GM12878 (cell line): Measurements from ENCODE around the gene LRRC41. TPM values are rescaled to one million over a fixed set of nuclear protein-coding genes. Genes with fewer than 3 reads are reported as not detected.
A peak's percentile ranks its signal among the peaks of the same experiment; 100 is the strongest.

Experiments
- ATAC-seq: fragments of 200-7000 bp; cut with Tn5 transposase; 3 replicates; pipeline ENCODE4 v1.9.1; 2020; ENCODE audit warnings: mild to moderate bottlenecking, moderate library complexity
- BruUV-seq: library from RNA; stranded (reverse); fragments of 400-500 nt; replicated peaks from 2 replicates; lab custom pipeline; 2021; lab: Mats Ljungman, UMichigan
- CTCF ChIA-PET: fragments of 300-600 bp; sonication (Branson Sonifier 250); formaldehyde crosslinking; extraction: SDS; loops from one replicate; lab custom pipeline; 2021; ENCODE audit warnings: inconsistent platforms; lab: Yijun Ruan, JAX
- POLR2A ChIA-PET: fragments of 350-600 bp; formaldehyde crosslinking; extraction: SDS; loops from one replicate; lab custom pipeline; 2021; ENCODE audit warnings: inconsistent platforms; lab: Charles Lee
- RAD21 ChIA-PET: fragments of 300-600 bp; sonication (Branson Sonifier 250); formaldehyde crosslinking; loops from one replicate; lab custom pipeline; 2023; ENCODE audit warnings: antibody characterized with exemption; ENCODE audit not compliant: unreplicated experiment; lab: Charles Lee
- SMC1A ChIA-PET: fragments of 300-600 bp; sonication (Branson Sonifier 250); formaldehyde crosslinking; loops from one replicate; lab custom pipeline; 2023; ENCODE audit not compliant: unreplicated experiment, uncharacterized antibody; lab: Charles Lee
- DNase-seq: peaks from one replicate; pipeline ENCODE4 v3.0.0-alpha.2; 2011; ENCODE audit warnings: low read depth, low spot score
- FAIRE-seq: peaks from 3 replicates; lab custom pipeline; 2011; peaks lifted over from hg19 to GRCh38; lab: Jason Lieb, UNC
- H2AFZ ChIP-seq: 2 replicates; pipeline ENCODE4 v1.6.0; 2011; ENCODE audit warnings: low read depth, low read length, control low read depth; ENCODE audit not compliant: control insufficient read depth
- H3K27ac ChIP-seq: 2 replicates; pipeline ENCODE4 v1.5.1; 2011; ENCODE audit warnings: control low read depth; ENCODE audit not compliant: control insufficient read depth, insufficient read depth
- H3K27me3 ChIP-seq, 2 experiments: replicated peaks in 1 of 2; 2 replicates each; pipeline versions ENCODE4 v1.6.0 to v1.6.1; 2011; ENCODE audit warnings: low read length in 1 of 2; ENCODE audit not compliant: control insufficient read depth in 2 of 2, insufficient read depth in 2 of 2
- H3K36me3 ChIP-seq, 2 experiments: 2 replicates each; pipeline ENCODE4 v1.5.1; 2011; ENCODE audit warnings: low read length in 1 of 2; ENCODE audit not compliant: control insufficient read depth in 2 of 2, insufficient read depth in 2 of 2
- H3K4me1 ChIP-seq: 2 replicates; pipeline ENCODE4 v1.6.1; 2011; ENCODE audit warnings: mild to moderate bottlenecking, low read length, moderate library complexity, mixed read lengths; ENCODE audit not compliant: control insufficient read depth, insufficient read depth
- H3K4me2 ChIP-seq: 2 replicates; pipeline ENCODE4 v1.6.0; 2011; ENCODE audit warnings: control low read depth; ENCODE audit not compliant: control insufficient read depth, insufficient read depth
- H3K4me3 ChIP-seq: fragments of 200-600 bp; sonication (generic); 2 replicates; pipeline ENCODE4 v1.5.1; 2016
- H3K79me2 ChIP-seq: 2 replicates; pipeline ENCODE4 v1.6.0; 2011; ENCODE audit warnings: low read length; ENCODE audit not compliant: control insufficient read depth, insufficient read depth
- H3K9ac ChIP-seq: 2 replicates; pipeline ENCODE4 v1.8.0; 2011; ENCODE audit warnings: low read length, control low read depth, mixed read lengths; ENCODE audit not compliant: control insufficient read depth, insufficient read depth
- H3K9me3 ChIP-seq: replicated peaks from 3 replicates; pipeline ENCODE4 v1.5.1; 2011; ENCODE audit warnings: mild to moderate bottlenecking, low read length; ENCODE audit not compliant: control insufficient read depth, insufficient read depth
- H4K20me1 ChIP-seq: 2 replicates; pipeline ENCODE4 v1.6.0; 2011; ENCODE audit not compliant: control insufficient read depth, insufficient read depth
- BACH1 ChIP-seq: fragments of 450-650 bp; IDR thresholded peaks from 2 replicates; pipeline ENCODE4 v1.6.1; 2017; ENCODE audit warnings: mild to moderate bottlenecking, borderline replicate concordance
- GATAD2B ChIP-seq: fragments of 450-650 bp; conservative IDR thresholded peaks from 2 replicates; pipeline ENCODE4 v1.6.1; 2017; ENCODE audit warnings: low read depth, mild to moderate bottlenecking, moderate library complexity
- HCFC1 ChIP-seq: fragments of 150-350 bp; IDR thresholded peaks from 2 replicates; pipeline ENCODE4 v1.6.1; 2014; ENCODE audit warnings: low read length
- KDM1A ChIP-seq: fragments of 200-600 bp; sonication (generic); IDR thresholded peaks from 2 replicates; pipeline ENCODE4 v1.6.1; 2016; ENCODE audit warnings: borderline replicate concordance
- KLF5 ChIP-seq: fragments of 450-650 bp; IDR thresholded peaks from 2 replicates; pipeline ENCODE4 v1.6.1; 2014; ENCODE audit warnings: mild to moderate bottlenecking; ENCODE audit not compliant: partially characterized antibody
- MYB ChIP-seq: fragments of 150-350 bp; IDR thresholded peaks from 2 replicates; pipeline ENCODE4 v1.6.1; 2014; ENCODE audit warnings: mild to moderate bottlenecking, low read depth, low read length, borderline replicate concordance
- NFYB ChIP-seq: IDR thresholded peaks from 2 replicates; pipeline ENCODE4 v1.6.1; 2011; ENCODE audit warnings: low read depth, mild to moderate bottlenecking, low read length, improper control_type of control experiment, moderate library complexity; ENCODE audit not compliant: insufficient read depth
- NR2F1 ChIP-seq: fragments of 450-650 bp; conservative IDR thresholded peaks from 2 replicates; pipeline ENCODE4 v1.6.1; 2017; ENCODE audit warnings: mild to moderate bottlenecking
- NRF1 ChIP-seq: conservative IDR thresholded peaks from 2 replicates; pipeline ENCODE4 v1.6.1; 2011; ENCODE audit warnings: mild to moderate bottlenecking, low read depth, low read length, improper control_type of control experiment
- PAX5 ChIP-seq: IDR thresholded peaks from 2 replicates; pipeline ENCODE4 v1.6.1; 2011; ENCODE audit warnings: low read depth, low read length, borderline replicate concordance
- PAX8 ChIP-seq: fragments of 450-650 bp; IDR thresholded peaks from 2 replicates; pipeline ENCODE4 v1.6.1; 2017; ENCODE audit warnings: mild to moderate bottlenecking, moderate library complexity
- PML ChIP-seq: IDR thresholded peaks from 2 replicates; pipeline ENCODE4 v1.6.1; 2012; ENCODE audit warnings: low read length, inconsistent platforms
- POLR2A ChIP-seq: IDR thresholded peaks from 2 replicates; pipeline ENCODE4 v1.6.1; 2011; ENCODE audit warnings: low read depth, mild to moderate bottlenecking, low read length
- POLR2AphosphoS5 ChIP-seq: IDR thresholded peaks from 2 replicates; pipeline ENCODE4 v1.6.1; 2011; ENCODE audit warnings: mild to moderate bottlenecking, low read length, inconsistent platforms
- POU2F2 ChIP-seq: IDR thresholded peaks from 3 replicates; pipeline ENCODE4 v1.6.1; 2011; ENCODE audit warnings: low read depth, mild to moderate bottlenecking, low read length, borderline replicate concordance
- RUNX3 ChIP-seq: IDR thresholded peaks from 2 replicates; pipeline ENCODE4 v1.6.1; 2012; ENCODE audit warnings: low read length, inconsistent platforms
- TBL1XR1 ChIP-seq: IDR thresholded peaks from 2 replicates; pipeline ENCODE4 v1.6.1; 2012; ENCODE audit warnings: low read depth, low read length, improper control_type of control experiment
- WGBS: methylation state at CpG from one replicate; pipeline ENCODE4 v1.1.6; 2016; ENCODE audit warnings: low lambda C conversion rate; ENCODE audit not compliant: insufficient replicate concordance, insufficient coverage; ENCODE audit errors: missing lambda C conversion rate; 5-methylcytosine and 5-hydroxymethylcytosine counted together
- in situ Hi-C: fragments of 300-500 bp; cut with MboI; formaldehyde crosslinking; loops from 9 replicates; pipeline ENCODE4 v1.14.3; 2018; ENCODE audit warnings: mixed read lengths
- intact Hi-C: fragments of 100-400 bp; cut with micrococcal nuclease; formaldehyde crosslinking; loops from one replicate; pipeline ENCODE4 v1.14.2; 2022; ENCODE audit not compliant: unreplicated experiment
- polyA plus RNA-seq, 11 experiments: library from polyadenylated mRNA; depleted of rRNA in 4 of 11; unstranded in 6 of 11; stranded (reverse) in 5 of 11; fragments of >200 nt; fragmentation: Nextera tagmentation in 4 of 11; fragmentation: Illumina TruSeq in 1 of 11; extraction: Ambion mirVana in 4 of 11; extraction: Trizol in 1 of 11; gene quantifications; 1 replicate in 1 of 11; 2 replicates in 10 of 11; pipeline versions ENCODE4 v1.2.1 to v1.2.3, GENCODE V29; 2011 to 2016; ENCODE audit warnings: inconsistent platforms in 2 of 11, missing spikeins in 2 of 11, low read depth in 1 of 11
- total RNA-seq, 4 experiments: library from RNA; depleted of rRNA in 3 of 4; stranded (reverse); fragments of >200 nt in 3 of 4; fragmentation: Illumina TruSeq in 1 of 4; extraction: Trizol in 1 of 4; gene quantifications; 2 replicates each; pipeline versions ENCODE4 v1.2.1 to v1.2.3, GENCODE V29; 2013 to 2021
- TF ChIP-seq, protein P1 (sequence below): IDR thresholded peaks from 2 replicates; pipeline ENCODE4 v1.6.1; 2011; ENCODE audit warnings: mild to moderate bottlenecking, low read depth, low read length, moderate library complexity; ENCODE audit not compliant: insufficient replicate concordance
- TF ChIP-seq, protein P2 (sequence below): fragments of 450-650 bp; formaldehyde crosslinking; IDR thresholded peaks from 2 replicates; pipeline ENCODE4 v1.4.0; 2022; ENCODE audit warnings: mild to moderate bottlenecking, moderate library complexity

LRRC41 gene
- total and polyA plus RNA-seq, 10 of the 15 experiments (the other 5 are each of a cell fraction or from before 2014, with no cell fraction given), result 12.0 to 79.9 (median 48.5) TPM

DNA sequence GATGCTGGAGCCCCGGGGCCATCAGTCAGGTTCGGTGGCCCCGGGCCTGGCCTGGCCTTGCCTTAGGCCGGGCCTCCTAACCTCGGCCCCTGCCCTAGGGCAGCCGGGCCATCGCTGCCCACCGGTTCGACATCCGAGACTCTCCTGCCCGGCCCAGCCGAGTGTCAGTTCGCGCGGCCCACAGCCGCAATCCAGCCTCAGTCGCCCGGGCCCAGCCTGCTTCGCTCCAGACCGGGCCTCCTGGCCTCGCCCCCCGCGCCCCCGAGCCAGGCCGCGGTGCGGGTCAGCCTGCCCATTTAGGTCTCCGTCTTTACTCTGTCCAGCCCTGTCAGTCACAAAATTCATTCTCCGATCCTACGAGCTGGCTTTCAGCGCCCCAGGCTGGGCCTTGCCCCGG is 777 bp downstream of the LRRC41 start:
- peak overlapping the region; percentile 98 for H3K4me3 ChIP-seq
- CTCF ChIA-PET, result interaction anchor here (0.6 to 8.0 kb wide), 8 partner anchors 11 to 79 kb away, joined by 3 to 181 read pairs (median 6); partner anchors contain the start of gene NSUN4
- TF ChIP-seq NR2F1 (no peak; the same call in 1 of the 2 replicates), GATAD2B (no peak; the same call in 1 of the 2 replicates), KLF5 (no peak), MYB (no peak), PAX5 (0 out of 2 replicates have a peak, but pooled peaks have one; percentile 10), POLR2A (peak; percentile 62), POLR2AphosphoS5 (no peak), RUNX3 (no peak), HCFC1 (no peak), PML (peak; percentile 5; the same call in 1 of the 2 replicates), NRF1 (no peak), KDM1A (no peak), TBL1XR1 (no peak), POU2F2 (no peak), NFYB (no peak), BACH1 (peak; percentile 2; the same call in 1 of the 2 replicates), PAX8 (no peak)
- TF ChIP-seq, protein P1, sequence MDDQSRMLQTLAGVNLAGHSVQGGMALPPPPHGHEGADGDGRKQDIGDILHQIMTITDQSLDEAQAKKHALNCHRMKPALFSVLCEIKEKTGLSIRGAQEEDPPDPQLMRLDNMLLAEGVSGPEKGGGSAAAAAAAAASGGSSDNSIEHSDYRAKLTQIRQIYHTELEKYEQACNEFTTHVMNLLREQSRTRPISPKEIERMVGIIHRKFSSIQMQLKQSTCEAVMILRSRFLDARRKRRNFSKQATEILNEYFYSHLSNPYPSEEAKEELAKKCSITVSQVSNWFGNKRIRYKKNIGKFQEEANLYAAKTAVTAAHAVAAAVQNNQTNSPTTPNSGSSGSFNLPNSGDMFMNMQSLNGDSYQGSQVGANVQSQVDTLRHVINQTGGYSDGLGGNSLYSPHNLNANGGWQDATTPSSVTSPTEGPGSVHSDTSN, result no peak
- TF ChIP-seq, protein P2, sequence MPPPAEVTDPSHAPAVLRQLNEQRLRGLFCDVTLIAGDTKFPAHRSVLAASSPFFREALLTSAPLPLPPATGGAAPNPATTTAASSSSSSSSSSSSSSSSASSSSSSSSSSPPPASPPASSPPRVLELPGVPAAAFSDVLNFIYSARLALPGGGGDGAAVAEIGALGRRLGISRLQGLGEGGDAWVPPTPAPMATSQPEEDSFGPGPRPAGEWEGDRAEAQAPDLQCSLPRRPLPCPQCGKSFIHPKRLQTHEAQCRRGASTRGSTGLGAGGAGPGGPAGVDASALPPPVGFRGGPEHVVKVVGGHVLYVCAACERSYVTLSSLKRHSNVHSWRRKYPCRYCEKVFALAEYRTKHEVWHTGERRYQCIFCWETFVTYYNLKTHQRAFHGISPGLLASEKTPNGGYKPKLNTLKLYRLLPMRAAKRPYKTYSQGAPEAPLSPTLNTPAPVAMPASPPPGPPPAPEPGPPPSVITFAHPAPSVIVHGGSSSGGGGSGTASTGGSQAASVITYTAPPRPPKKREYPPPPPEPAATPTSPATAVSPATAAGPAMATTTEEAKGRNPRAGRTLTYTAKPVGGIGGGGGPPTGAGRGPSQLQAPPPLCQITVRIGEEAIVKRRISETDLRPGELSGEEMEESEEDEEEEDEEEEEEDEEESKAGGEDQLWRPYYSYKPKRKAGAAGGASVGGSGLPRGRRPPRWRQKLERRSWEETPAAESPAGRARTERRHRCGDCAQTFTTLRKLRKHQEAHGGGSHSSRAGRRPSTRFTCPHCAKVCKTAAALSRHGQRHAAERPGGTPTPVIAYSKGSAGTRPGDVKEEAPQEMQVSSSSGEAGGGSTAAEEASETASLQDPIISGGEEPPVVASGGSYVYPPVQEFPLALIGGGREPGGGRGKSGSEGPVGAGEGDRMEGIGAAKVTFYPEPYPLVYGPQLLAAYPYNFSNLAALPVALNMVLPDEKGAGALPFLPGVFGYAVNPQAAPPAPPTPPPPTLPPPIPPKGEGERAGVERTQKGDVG, result no peak
- H4K20me1 ChIP-seq, result peaks cover 3% of the 10 kb centered on the region; the same call in 1 of the 2 replicates
- H2AFZ ChIP-seq, result peak overlapping the region; percentile 48
- H3K4me2 ChIP-seq, result peak overlapping the region; percentile 91
- FAIRE-seq, result no peak
- H3K36me3 ChIP-seq, result peaks cover 0 to 5% of the 10 kb centered on the region in 2 experiments; a peak in 3 of 4 replicates
- H3K9ac ChIP-seq, result peak overlapping the region; percentile 93
- in situ Hi-C loops (loop anchor here (5.0 kb wide), 1 partner anchor 40 kb away; the partner anchor contains the start of gene NSUN4), intact Hi-C loops (loop anchor here (1.0 to 2.0 kb wide), 4 partner anchors 30 to 55 kb away; partner anchors contain the start of gene RAD54L)
- peak; percentile 22 for ATAC-seq
- no peak for DNase-seq
- RAD21 ChIA-PET, result interaction anchor here (0.6 to 3.6 kb wide), 11 partner anchors 15 to 118 kb away, joined by 3 to 49 read pairs (median 8); partner anchors contain the start of genes NSUN4 and RAD54L
- 1% methylated on average over 30 of the region's 32 CpGs for WGBS
- H3K4me1 ChIP-seq, result peaks cover 15% of the 10 kb centered on the region
- POLR2A ChIA-PET, result interaction anchor here (0.6 to 3.9 kb wide), 8 partner anchors 10 to 212 kb away, joined by 3 to 45 read pairs (median 6); partner anchors contain the start of genes NSUN4 and RAD54L
- TSS peak; percentile 29 for BruUV-seq
- SMC1A ChIA-PET, result interaction anchor here (0.5 to 2.9 kb wide), 9 partner anchors 12 to 58 kb away, joined by 3 to 30 read pairs (median 9); partner anchors contain the start of gene NSUN4
- H3K9me3 ChIP-seq, result no peaks in the 10 kb centered on the region
- H3K27me3 ChIP-seq, result no peaks in the 10 kb centered on the region
- peaks cover 87% of the 10 kb centered on the region for H3K79me2 ChIP-seq
- peak overlapping the region; percentile 84 for H3K27ac ChIP-seq
